HG03558 (cell line): ENCODE measurements around the gene CATSPERD.

Experiments used
- ATAC-seq: cut with Tn5 transposase; IDR thresholded peaks from one replicate; pipeline ENCODE4 v1.9.1; 2021; ENCODE audit warnings: moderate number of reproducible peaks; ENCODE audit not compliant: unreplicated experiment; ENCODE audit errors: extremely low read depth

The CATSPERD gene

DNA sequence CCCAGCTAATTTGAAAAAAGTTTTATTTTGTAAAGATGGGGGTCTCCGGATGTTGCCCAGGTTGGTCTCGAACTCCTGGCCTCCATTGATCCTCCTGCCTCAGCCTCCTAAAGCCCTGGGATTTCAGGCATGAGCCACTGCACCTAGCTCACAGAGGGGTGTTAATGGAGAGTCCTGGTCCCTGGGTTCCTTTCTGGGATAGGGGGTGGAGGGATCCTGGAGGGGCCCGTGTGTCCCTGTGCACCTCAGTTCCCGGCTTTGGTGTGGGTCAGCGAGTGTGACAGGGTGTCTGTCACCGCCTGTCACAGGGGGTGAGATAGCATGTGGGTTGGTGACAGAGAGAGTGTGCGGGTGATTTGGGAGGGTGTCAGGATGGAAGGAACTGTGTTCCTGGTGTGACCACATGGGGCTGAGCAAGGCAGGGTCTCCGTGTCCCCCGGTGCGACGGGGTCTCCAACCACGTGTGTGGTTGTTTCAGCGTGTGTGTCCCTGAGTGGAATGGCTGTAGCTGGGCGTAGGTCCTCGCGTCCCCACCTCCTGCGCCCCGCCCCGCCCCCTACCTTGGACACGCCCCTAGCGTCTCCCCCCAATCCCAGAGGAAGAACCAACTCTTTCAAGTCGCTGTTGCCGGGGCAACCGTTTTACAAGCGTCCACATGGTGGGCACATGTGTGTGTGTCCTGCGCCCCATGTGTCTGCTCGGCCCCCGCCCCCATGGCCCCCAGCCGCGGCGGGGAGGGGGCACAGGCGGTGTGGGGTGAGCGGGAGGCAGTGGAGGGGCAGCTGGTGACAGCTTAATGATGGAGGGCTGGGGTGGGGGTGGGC, 81.6 kb downstream of the CATSPERD start:
- no peak for ATAC-seq

DNA sequence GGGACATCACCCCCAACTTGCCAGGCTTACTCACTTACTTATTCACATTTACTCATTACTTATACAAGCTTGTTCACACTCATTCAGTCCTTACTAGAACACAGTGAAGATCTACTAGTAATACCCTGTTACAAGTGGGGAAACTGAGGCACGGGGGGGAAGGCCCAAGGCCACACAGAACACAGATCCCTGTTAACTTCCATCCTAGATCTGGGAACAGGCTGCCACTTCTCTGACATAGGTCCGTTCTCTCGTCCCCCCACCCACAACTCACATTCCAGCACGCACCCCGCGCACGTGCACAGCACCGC, 83.0 kb downstream of the CATSPERD start:
- ATAC-seq: no peak

DNA sequence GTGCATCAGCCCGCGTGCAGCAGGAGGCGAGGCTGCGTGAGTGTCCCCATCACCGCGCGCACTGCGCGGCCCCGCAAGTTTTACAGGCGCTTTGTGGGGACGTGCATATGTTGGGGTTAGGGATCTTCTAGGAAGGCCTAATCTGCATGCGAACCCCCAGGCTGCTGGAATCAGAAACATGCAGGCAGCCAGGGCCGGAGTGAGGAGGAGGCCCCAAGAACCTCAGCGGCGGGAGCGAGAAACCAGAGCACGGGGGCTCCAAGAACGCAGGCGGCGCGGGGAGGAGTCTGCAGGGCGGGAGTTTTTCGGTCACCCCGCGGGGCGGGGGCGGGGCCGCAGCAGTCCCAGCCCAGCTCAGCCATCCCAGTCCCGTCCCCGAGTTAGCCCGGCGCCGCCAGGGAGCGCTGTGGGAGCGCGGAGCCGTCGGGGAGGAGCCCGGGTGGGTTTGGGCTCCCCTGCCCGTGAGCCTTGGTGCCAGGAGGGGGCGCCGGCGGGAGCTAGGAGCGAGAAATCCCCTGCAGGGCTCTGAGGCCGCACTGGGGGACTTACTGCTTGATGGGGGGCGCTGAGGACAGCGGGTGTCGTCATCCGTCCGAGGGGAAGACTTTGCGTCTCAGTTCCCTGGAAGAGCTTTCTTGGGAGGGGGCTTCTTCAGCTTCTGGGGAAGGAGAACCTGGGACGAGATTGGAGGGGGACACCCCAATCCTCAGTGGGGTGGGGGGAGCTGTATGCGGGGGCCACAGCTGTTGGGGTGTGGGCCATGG, 83.5 kb downstream of the CATSPERD start:
- ATAC-seq: no peak

DNA sequence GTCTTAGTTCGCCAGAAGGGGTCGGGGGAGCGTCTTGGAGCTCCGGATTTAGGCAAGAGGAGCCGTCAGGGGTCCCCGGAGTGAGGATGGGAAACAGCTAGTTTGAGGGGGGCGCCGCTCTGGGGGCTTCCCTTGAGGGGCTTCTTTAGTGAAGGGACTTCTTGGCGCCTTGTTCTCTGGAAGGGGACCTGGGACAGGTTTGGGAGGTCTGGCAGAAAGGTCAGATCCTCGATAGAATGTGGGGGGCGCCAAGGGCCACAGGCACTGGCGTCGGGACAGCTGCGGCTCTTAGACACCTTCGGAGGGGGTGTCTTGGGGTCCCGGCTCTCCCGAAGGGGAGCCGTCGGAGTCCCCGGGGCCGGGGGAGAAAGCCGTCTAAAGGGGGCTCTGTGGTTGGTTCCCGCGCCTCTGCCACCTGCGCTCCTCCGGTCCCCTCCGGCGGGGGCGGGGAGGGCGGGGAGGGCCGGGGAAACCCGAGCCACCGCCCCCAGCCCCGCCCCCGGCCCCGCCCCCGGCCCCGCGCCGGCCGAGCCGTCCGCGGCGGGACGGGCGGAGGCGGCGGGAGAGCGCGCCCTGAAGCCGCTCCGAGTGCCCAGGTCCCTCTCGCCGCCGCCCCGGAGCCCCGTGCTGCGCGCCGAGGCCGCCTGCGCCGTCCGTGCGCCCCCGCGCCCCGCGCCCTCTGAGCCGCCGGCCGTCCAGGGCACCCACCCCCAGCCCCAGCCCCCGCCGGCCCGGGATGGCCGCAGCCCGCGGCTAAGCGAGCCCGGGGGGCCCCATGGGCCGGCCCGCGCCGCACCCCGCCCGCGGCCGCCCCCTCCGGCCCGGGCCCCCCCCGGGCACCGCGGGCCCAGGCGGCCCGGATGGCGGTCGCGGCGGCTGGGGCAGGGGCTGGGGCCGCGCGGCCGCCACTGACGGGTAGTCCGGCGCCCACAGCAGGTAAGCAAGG, 84.4 kb downstream of the CATSPERD start, which contains the start of gene NRTN:
NRTN (plus strand) TSS at position 552 of the 946 bp plus-strand sequence. CDS start 19,099 bp downstream, outside the sequence.
- no peak for ATAC-seq

DNA sequence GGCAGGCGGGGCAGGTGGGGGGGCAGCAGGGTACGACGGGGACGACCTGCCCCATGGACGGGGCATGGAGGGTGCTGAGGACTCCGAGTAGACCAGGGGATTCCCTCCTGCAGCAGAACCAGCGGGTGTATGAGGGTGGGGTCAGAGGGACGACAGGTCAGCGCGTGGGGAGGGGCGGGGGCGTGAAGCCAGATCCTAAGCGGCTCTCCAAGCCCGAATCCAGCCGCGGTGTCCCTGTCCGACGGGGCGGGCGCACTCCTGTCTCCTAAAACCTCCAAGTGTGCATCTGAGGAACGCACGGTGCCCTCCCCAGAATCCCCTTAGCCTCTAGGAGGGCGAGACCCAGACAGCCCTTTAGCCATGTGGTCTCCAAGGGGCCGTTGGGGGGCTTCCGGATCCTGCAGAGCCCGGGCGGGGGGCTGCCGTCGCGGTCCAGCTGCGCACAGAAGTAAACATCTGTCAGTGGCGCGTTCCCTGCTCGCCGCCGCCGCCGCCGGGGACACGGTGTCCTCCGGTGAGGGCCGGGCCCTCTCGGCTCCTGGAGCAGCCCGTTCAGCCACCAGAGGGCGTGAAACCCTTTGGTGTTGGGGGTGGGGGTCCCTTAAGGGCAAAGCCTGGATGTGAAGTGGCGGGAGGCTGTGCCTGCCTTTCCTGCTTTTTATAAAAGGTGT, 85.2 kb downstream of the CATSPERD start:
- no peak for ATAC-seq

DNA sequence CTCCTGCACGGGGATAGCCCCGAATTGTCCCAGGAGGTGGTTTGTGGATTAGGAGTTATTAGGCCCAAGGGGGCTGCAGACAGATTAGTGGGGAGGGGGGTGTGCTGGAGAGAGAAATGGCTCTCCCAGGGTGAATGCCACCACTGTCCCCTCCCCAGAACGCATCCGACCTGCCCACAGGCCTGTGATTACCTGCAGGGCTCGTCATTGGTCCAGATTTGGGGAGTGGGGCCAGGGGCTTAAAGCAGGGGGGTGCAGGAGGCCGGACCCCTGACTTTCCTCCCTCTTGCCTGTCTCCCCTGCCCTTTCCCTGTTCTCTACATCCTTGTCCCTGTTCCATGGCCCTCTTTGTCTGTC, 85.7 kb downstream of the CATSPERD start:
- ATAC-seq: no peak

DNA sequence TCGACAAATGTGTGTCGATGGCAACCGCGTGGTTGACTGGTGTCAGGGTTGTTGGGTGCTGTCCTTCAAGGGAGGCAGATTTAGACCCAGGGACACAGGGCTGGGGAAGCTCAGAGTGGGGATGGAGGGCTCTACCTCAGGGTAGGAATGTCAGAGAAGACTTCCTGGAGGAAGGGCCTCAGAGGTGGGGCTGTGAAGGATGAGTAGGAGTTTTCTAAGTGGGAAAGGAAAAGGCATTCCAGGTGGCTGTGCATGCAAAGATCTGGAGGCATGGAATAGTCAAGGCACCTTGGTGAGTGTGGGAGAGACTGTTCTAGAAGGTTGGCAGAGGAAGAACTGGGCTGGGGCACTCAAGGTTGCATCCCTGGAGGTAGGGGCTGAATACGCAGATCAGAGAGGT, 86.5 kb downstream of the CATSPERD start:
- ATAC-seq: no peak

DNA sequence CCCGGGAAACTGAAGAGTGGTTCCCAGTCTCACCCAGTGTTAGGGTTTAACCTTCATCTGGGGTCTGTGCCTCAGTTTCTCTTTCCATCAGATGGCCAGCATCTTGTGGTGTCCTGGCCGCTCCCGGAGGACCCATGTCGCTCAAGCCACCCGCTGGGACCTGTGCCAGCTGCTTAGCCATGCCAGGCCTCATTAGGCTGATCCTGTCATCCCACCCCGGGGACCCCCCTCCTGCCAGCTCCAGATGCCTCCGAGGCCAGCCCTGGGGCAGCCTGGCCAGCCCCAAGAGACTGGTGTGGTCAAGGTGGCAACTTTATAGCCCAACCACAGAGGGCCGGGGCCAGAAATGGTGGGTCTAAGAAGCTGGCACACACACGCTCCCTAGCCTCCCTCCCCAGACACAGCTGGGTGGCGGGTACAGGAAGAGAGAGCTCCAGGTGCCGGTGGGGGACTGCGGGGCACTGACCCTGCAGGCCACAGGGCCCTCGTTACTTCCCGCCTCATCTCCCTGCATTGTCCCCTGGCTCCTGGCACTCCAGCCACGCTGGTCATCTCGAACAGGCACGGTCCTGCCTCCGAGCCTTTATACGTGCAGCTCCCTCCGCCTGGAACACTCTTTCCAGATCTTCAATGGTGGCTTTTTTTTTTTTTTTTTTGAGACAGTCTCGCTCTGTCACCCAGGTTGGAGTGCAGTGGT, 87.8 kb downstream of the CATSPERD start:
- ATAC-seq: no peak

DNA sequence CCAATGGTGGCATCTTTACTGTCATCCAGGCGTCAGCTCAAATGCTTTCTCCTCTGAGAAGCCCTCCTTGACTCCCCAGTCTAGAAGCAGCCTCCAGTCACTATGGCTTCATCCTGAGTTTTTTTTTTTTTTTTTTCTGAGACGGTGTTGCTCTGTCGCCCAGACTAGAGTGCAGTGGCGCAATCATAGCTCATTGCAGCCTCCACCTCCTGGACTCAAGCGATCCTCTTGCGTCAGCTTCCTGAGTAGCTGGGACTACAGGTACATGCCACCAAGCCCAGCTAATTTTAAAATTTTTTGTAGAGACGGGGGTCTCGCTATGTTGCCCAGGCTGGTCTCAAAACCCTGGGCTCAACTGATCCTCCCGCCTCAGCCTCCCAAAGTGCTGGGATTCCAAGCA, 88.6 kb downstream of the CATSPERD start:
- ATAC-seq: no peak

DNA sequence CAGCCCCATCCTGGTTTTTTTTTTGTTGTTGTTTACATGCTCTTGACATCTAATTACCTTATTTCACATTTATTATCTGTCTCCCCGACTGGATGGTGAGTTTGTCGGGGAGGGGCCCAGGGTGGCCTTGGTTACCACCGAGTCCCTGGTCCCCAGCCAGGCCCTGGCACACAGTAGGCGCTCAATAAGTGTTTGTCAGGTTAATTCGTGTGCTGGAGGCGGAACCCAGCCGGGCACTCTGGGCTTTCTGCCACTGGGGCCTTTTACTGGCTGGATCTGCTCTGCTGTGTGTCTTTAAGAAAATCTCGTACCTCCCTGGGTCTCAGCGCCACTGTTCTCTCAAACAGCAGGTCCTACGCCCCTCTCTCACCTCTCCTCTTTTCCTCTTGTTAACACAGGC, 89.0 kb downstream of the CATSPERD start:
- ATAC-seq: no peak

DNA sequence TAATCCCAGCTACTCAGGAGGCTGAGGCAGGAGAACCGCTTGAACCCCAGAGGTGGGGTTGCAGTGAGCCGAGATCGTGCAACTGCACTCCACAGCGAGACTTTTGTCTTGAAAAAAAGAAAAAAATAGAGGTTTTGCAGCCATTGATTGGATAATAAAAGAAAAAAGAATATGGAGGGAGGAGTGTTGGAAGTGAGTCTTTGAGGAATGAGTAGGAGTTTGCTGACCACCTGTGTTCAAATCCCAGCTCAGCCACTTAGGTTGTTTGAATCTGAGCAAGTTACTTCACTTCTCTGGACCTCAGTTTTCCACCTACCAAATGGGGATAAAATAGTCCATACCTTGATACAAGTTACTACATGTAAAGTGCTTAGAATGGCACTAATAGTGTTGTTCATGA, 90.7 kb downstream of the CATSPERD start:
- no peak for ATAC-seq

DNA sequence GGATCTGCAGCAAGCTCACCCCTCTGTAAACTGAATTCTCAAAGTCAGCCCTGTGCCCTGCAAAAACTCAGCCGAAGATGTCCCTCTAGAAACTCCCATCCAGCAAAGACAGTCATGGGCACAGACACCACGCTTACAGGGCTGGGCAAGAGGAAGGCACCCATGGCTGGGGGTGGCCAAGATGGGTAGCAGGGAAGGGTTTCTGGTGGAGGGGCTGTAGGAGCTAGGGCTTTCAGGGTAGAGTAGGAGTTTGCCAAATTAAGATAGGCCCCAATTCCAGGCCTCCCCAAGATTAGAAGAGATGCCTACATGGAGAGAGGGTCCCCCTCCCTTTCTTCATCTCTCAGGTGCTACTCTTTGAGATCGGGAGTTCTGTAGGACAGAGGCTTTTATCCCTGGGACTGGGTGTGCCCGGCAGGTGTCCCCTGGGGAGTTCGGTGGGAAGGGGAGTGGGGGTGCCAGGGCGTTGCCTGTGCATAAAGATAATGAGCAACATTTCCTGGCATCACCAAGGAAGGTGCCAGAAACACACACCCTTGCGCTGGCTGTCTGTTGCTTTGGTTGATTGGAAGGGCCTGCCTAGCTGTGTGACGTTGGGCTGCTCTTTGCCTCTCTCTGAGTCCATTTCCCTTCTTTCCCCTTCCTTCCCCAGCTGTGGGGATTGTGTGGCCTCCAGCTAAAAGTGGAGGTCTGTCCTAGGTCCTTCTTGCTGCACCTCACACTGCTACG, 93.8 kb downstream of the CATSPERD start:
- ATAC-seq: no peak

DNA sequence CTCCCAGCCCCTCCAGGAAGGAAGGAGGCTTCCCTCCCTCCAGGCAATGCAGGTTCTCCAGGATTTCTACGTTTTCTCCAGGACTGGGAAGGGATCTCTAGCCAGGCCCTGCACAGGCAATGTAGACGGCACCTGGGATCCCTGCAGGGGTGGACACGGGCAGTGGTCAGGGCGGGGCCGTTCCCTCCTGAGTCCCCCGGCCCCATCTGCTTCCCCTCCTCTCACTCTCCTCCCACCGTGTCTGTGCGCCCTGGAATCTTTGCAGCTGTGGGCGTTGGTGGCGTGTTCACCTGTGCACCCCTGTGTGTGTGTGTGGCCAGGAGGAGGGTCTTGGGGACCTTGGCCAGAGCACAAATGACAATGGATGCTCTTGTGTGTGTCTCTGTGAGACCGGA, 94.4 kb downstream of the CATSPERD start:
- ATAC-seq: no peak

DNA sequence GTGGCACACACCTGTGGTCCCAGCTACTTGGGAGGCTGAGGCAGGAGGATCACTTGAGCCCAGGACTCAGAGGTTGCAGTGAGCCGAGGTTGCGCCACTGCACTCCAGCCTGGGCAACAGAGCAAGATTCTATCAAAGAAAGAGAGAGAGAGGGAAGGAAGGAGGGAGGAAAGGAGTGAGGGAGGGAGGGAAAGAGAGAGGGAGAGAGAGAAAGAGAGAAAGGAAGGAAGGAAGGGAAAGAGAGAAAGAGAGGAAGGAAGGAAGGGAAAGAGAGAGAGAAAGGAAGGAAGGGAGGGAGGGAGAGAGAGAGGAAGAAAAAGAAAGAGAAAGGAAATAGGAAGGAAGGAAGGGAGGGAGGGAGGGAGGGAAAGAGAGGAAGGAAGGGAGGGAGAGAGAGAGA, 96.8 kb downstream of the CATSPERD start:
- no peak for ATAC-seq

DNA sequence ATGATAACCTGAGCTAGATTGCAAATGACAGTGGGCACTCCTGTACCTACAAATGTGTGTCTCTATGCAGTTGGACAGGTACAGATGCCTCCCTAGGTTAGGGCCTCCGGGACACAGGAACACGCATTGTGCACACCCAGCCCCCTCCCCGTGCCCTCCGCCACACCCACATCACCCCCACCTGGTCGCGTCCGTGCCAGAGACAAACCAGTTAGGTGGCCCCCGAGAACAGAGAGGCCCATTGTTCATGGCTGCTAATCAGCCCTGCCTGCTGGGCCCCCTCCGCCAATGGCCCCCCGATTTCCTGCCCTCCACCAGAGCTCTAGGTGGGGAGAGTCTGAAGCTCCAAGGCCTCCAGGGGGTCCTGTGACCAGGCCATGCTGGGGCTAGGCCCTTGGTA, 98.2 kb downstream of the CATSPERD start:
- no peak for ATAC-seq

DNA sequence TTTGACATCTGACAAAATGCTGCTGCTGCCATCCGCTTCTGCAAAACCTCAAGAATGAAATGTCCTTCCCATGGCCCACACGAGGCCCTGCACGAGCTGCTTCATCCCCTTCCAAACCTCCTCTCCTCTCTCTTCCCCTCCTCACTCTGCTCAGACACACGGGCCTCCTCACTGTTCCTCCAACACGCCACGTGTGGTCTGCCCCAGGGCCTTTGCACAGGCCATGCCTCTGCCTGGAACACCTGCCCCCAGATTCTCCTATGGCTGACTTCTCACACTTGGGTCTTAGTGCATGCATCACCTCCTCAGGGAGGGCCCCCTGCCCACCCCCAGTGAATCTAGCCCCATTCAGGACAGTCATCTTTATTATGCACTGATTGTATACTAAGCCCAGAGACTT, 100.3 kb downstream of the CATSPERD start:
- ATAC-seq: no peak

DNA sequence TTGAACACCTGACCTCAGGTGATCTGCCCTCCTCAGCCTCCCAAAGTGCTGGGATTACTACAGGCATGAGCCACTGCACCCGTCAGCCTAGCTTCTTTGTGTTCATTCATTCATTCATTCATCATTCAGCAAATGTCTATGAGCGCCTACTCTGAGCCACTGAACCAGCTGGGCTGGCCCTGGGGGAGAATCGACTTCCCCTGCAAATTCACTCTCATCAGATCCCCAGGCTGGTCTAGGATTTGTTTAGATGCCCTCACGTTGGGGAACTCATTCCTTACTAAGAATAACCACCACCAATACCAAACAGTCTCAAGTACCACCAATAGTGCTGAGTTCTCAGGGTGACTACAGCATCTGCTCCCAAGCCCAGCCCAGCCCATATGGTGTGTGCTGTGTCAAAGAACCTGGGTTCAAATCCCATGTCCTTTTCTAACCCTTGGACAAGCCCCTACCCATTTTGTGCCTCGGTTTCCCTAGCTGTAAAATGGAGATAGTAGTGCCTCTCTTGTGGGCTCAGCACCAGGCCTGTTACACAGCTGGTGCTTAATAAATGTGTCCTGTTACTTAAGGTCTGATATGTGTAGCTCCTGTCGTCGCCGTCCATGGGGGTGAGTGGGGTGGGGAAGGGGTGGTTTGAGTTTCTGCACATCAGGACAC, 101.2 kb downstream of the CATSPERD start:
- ATAC-seq: no peak

DNA sequence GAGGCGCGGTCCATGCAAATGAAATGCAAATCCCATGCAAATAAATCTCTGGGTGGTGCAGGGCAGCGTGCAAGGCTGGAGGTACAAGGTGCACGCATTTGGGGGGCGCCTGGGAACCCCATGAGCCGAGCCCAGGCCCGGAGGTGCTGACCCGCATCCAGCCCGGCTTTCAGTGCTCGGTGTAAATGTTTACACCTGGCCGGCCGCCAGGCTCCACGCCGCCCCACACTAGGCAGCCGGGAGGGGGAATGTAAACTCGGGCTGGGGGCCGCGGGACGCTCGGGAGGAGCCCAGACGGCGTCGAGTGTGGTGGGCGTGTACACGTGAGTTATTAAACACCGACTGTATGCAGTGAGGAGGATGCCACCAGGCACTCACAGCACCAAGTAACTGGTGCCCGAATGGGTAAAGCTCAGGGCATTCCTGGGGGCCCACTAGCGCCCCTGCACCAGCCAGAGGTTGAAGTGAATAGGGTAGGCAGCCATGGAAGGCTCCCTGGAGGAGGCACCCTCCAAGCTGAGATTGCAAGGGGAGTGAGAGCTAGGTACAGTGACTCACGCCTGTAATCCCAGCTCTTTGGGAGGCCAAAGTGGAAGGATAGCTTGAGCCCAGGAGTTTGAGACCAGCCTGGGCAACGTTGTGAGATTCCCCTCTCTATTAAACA, 101.9 kb downstream of the CATSPERD start:
- ATAC-seq: no peak
